NCI-H2196 treated with DMSO at 0.1 percent for 48 hours (cell line): ENCODE measurements around the gene FAM219A.

Experiments
- DNase-seq: peaks from one replicate; lab custom pipeline; 2025; ENCODE audit not compliant: unreplicated experiment; lab: John Stamatoyannopoulos, UW

The FAM219A gene

GRCh38 chr9:34458013-34458958, at the start of gene FAM219A, which contains the start of gene DNAI1:
Gene FAM219A (minus strand): TSS chr9:34458570. CDS start chr9:34458263, 307 bp downstream.
Gene DNAI1 (plus strand): TSS chr9:34458805. CDS start chr9:34459006, 201 bp downstream.
- DNase-seq, result peak; percentile 95

- DNase-seq, result no peak
Measured at GRCh38 chr9:34507966-34508365, 49.6 kb upstream of the FAM219A start.

GRCh38 chr9:34507556-34507955, 49.2 kb upstream of the FAM219A start:
- no peak for DNase-seq

GRCh38 chr9:34506623-34507022, 48.3 kb upstream of the FAM219A start:
- no peak for DNase-seq

- DNase-seq, result no peak
Measured at GRCh38 chr9:34505370-34506120, 47.2 kb upstream of the FAM219A start.

- DNase-seq, result no peak
Measured at GRCh38 chr9:34503406-34503805, 45.0 kb upstream of the FAM219A start.

GRCh38 chr9:34502891-34503290, 44.5 kb upstream of the FAM219A start:
- DNase-seq, result peak; percentile 57

- DNase-seq, result no peak
Measured at GRCh38 chr9:34502471-34502870, 44.1 kb upstream of the FAM219A start.

- DNase-seq, result peak; percentile 72
Measured at GRCh38 chr9:34501889-34502425, 43.6 kb upstream of the FAM219A start.

GRCh38 chr9:34501372-34501771, 43.0 kb upstream of the FAM219A start:
- no peak for DNase-seq

GRCh38 chr9:34500623-34501267, 42.4 kb upstream of the FAM219A start:
- peak; percentile 10 for DNase-seq

- no peak for DNase-seq
Measured at GRCh38 chr9:34499076-34499475, 40.7 kb upstream of the FAM219A start.

- DNase-seq, result no peak
Measured at GRCh38 chr9:34498553-34498952, 40.2 kb upstream of the FAM219A start.

- DNase-seq, result no peak
Measured at GRCh38 chr9:34496149-34496712, 37.9 kb upstream of the FAM219A start.

- DNase-seq, result no peak
Measured at GRCh38 chr9:34493972-34494535, 35.7 kb upstream of the FAM219A start.

- DNase-seq, result no peak
Measured at GRCh38 chr9:34492051-34492450, 33.7 kb upstream of the FAM219A start.

- DNase-seq, result no peak
Measured at GRCh38 chr9:34491596-34491995, 33.2 kb upstream of the FAM219A start.

- DNase-seq, result no peak
Measured at GRCh38 chr9:34490760-34491159, 32.4 kb upstream of the FAM219A start.

GRCh38 chr9:34490360-34490759, 32.0 kb upstream of the FAM219A start:
- DNase-seq, result no peak

GRCh38 chr9:34486572-34486971, 28.2 kb upstream of the FAM219A start:
- no peak for DNase-seq
